Mesothelial cell of epicardium (in vitro differentiated cells): Measurements from ENCODE around the gene SLC22A8. TPM values are rescaled to one million over a fixed set of nuclear protein-coding genes. Genes with fewer than 3 reads are reported as not detected.
"Not testable (repeated sequence)": the region's sequence is repeated elsewhere in the genome, so short reads cannot be mapped to it uniquely, and the experiment has no call there.

Experiments used
- DNase-seq, 2 experiments: peaks; one replicate each; pipeline ENCODE4 v3.0.0; 2021; ENCODE audit warnings: low spot score in 2 of 2; ENCODE audit not compliant: unreplicated experiment in 2 of 2
- H3K27ac Mint-ChIP-seq: 2 replicates; pipeline ENCODE4 v1.8.0; 2021; ENCODE audit warnings: mixed read lengths
- H3K27me3 Mint-ChIP-seq: 2 replicates; pipeline ENCODE4 v1.8.0; 2021; ENCODE audit warnings: low read depth, mixed read lengths
- H3K36me3 Mint-ChIP-seq: 2 replicates; pipeline ENCODE4 v1.8.0; 2021; ENCODE audit warnings: mixed read lengths
- H3K4me1 Mint-ChIP-seq: 2 replicates; pipeline ENCODE4 v1.8.0; 2021; ENCODE audit warnings: mixed read lengths
- H3K4me3 Mint-ChIP-seq: 2 replicates; pipeline ENCODE4 v1.8.0; 2021; ENCODE audit warnings: mild to moderate bottlenecking, moderate library complexity, mixed read lengths
- H3K9me3 Mint-ChIP-seq: 2 replicates; pipeline ENCODE4 v1.8.0; 2021; ENCODE audit warnings: mixed read lengths
- CTCF ChIP-seq: fragments of 200-600 bp; sonication (generic); IDR thresholded peaks from one replicate; pipeline ENCODE4 v1.5.0; 2021; ENCODE audit warnings: antibody characterized with exemption; ENCODE audit not compliant: unreplicated experiment
- total RNA-seq: library from RNA; stranded (reverse); gene quantifications from 3 replicates; pipeline ENCODE4 v1.2.1, GENCODE V29; 2021

SLC22A8 gene, protein sequence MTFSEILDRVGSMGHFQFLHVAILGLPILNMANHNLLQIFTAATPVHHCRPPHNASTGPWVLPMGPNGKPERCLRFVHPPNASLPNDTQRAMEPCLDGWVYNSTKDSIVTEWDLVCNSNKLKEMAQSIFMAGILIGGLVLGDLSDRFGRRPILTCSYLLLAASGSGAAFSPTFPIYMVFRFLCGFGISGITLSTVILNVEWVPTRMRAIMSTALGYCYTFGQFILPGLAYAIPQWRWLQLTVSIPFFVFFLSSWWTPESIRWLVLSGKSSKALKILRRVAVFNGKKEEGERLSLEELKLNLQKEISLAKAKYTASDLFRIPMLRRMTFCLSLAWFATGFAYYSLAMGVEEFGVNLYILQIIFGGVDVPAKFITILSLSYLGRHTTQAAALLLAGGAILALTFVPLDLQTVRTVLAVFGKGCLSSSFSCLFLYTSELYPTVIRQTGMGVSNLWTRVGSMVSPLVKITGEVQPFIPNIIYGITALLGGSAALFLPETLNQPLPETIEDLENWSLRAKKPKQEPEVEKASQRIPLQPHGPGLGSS
- not detected in 3 replicates for total RNA-seq

DNA sequence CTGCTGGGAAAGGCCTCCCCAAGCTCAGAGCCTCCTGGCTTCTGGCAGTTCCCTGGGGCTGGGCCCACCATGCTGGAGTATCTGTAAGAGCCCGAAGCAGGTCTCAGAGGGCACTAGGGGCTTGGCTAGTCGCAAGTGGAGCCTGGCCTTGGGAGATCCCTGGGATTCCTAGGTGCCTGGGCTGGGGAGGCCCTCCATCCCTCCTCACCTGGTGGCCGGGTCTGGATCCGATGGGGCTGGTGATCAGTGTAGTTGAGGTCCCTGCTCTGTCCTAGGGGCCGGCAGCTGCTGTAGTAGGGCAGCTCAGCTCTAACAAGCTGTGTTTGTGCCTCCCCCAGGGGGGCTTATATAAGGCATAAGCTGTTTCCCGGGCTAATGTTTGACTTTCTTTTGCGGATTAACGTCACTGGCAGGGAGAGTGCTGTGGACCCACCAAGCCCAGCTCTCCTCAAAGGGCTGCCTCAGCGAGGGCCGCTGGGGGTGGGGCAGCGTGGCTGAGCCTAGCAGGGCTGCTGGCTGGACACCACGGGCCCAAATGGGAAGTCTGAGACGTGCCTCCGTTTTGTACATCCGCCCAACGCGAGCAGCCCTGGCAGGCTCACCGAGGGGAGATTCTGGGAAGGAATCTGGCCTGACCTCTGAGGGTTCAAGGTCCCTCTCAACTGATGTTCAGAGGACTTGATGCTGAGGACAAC, at the start of gene SLC22A8:
Gene SLC22A8 (minus strand): TSS at position 321 of the 695 bp plus-strand sequence. CDS start 883 bp downstream, outside the sequence.
- H3K36me3 Mint-ChIP-seq, result no peaks in the 10 kb centered on the region
- no peak for TF ChIP-seq CTCF

DNA sequence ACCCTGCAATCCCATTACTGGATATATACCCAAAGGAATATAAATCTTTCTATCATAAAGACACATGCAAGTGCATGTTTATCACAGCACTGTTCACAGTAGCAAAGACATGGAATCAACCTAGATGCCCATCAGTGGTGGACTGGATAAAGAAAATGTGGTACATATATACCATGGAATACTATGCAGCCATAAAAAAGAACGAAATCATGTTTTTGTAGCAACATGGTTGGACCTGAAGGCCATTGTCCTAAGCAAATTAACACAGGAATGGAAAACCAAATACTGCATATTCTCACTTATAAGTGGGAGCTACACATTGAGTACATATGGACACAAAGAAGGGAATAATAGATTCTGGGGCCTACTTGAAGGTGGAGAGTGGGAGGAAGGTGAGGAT, 30.6 kb upstream of the SLC22A8 start:
- not testable (repeated sequence) for H3K4me3 Mint-ChIP-seq, DNase-seq, H3K27ac Mint-ChIP-seq, H3K4me1 Mint-ChIP-seq, H3K36me3 Mint-ChIP-seq
- Mint-ChIP-seq H3K9me3 (peaks cover 28% of the 10 kb centered on the region), H3K27me3 (peaks cover 14% of the 10 kb centered on the region)

More for the DNA sequence above, at the start of gene SLC22A8:
- Mint-ChIP-seq H3K4me3 (no peak within 1 kb of the TSS), H3K9me3 (no peaks in the 10 kb centered on the region), H3K27ac (no peak within 1 kb of the TSS), H3K4me1 (peaks cover 21% of the 10 kb centered on the region), H3K27me3 (no peaks in the 10 kb centered on the region)
- DNase-seq, result peak in 1 of 2 experiments; percentile 26

DNA sequence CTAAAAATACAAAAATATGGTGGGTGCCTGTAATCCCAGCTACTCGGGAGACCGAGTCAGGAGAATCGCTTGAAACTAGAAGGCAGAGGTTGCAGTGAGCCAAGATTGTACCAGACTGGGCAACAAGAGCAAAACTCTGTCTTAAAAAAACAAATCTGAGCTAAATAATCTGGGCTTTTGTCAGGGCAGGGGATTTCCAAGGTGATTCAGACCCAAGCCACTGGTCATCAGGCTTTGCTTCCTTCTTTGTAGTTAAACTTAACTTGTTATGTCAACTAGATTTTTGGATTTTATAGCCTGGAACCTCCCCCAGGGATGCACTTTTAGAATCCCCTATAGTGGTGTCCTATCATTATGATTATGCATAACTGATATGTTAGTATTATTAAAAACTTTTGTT, 27.0 kb upstream of the SLC22A8 start:
- H3K4me3 Mint-ChIP-seq, result no peak overlapping the region
- no peaks in the 10 kb centered on the region for H3K36me3 Mint-ChIP-seq
- TF ChIP-seq CTCF, result no peak
- no peaks in the 10 kb centered on the region for H3K4me1 Mint-ChIP-seq
- DNase-seq, result no peak
- H3K9me3 Mint-ChIP-seq, result peaks cover 16% of the 10 kb centered on the region
- peaks cover 17% of the 10 kb centered on the region for H3K27me3 Mint-ChIP-seq
- H3K27ac Mint-ChIP-seq, result no peak overlapping the region

DNA sequence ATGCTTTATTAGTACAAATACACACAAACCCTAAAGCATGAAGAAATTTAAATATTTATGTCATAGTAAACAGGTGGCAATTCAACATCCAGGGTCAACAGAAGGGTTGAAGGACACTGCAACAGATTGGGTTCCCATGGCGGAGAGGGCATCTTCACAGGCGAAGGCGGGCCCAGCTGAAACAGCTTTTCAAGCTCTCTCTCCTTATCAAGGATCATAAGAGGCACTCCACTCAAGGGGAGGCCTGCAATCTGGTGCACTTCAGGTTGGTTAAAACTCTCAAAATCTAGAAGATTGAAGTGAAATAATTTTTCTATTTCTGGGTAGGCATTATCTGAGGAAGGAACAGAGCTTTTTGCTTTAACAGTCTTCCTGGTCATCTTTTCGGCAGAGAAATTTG, 16.8 kb upstream of the SLC22A8 start:
- no peak for DNase-seq
- no peaks in the 10 kb centered on the region for H3K4me1 Mint-ChIP-seq
- H3K27me3 Mint-ChIP-seq, result peaks cover 10% of the 10 kb centered on the region
- TF ChIP-seq CTCF, result no peak
- H3K27ac Mint-ChIP-seq, result no peak overlapping the region
- H3K36me3 Mint-ChIP-seq, result no peaks in the 10 kb centered on the region
- H3K4me3 Mint-ChIP-seq, result no peak overlapping the region
- peaks cover 13% of the 10 kb centered on the region for H3K9me3 Mint-ChIP-seq

DNA sequence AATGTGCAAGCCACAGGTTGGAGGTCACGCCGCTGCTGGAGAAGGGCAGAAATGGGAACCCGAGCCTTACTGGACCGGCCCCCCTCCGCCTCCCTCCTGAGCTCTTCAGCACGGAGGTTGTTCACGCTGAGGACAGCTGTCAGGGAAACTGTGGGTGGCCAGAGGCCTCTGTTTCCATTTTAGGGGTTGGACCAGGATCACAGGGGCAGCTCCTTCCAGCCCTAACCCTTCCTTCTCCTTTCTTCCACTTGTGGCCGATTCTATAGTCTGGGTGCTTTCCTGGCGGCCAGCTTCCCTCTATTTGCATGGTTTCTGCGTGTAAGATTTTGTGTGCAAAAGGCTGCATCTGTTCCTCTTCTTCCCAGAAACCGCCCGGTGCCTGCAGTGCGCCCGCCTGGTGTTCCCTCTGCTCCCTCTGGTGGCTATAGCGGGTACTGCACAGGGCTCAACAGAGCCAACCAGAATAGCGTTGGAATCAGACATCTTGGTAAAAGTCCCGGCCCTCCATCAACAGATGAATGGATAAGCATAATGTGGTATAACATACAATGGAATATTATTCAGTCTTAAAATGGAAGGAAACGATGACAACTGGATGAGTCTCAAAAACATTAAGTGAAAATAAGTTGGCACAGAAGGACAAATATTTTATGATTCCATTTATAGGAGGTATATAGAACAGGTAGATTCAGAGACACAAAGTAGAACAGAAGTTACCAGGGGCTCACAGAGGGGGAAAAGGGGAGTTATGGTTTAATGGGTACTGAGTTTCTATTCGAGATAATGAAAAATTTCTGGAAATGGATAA, 8.4 kb upstream of the SLC22A8 start:
- DNase-seq, result peak; percentile 80 to 95
- H3K27ac Mint-ChIP-seq, result no peak overlapping the region
- peak; percentile 98 for TF ChIP-seq CTCF
- peaks cover 14% of the 10 kb centered on the region for H3K4me1 Mint-ChIP-seq
- H3K4me3 Mint-ChIP-seq, result no peak overlapping the region
- H3K27me3 Mint-ChIP-seq, result peaks cover 2% of the 10 kb centered on the region
- no peaks in the 10 kb centered on the region for H3K36me3 Mint-ChIP-seq
- H3K9me3 Mint-ChIP-seq, result peaks cover 5% of the 10 kb centered on the region
